NOMO-1 treated with DMSO at 0.1 percent for 48 hours (cell line): ENCODE results near the gene GOT1.

Experiments
- DNase-seq: peaks from one replicate; lab custom pipeline; 2025; ENCODE audit not compliant: unreplicated experiment; lab: John Stamatoyannopoulos, UW

Gene GOT1

GRCh38 chr10:99364125-99364524, 66.3 kb downstream of the GOT1 start:
- DNase-seq = no peak

GRCh38 chr10:99360934-99361333, 69.5 kb downstream of the GOT1 start:
- DNase-seq = no peak

- DNase-seq = no peak
Measured at GRCh38 chr10:99358101-99358500, 72.3 kb downstream of the GOT1 start.

GRCh38 chr10:99357691-99358090, 72.7 kb downstream of the GOT1 start:
- DNase-seq = no peak

- no peak for DNase-seq
Measured at GRCh38 chr10:99353182-99353581, 77.2 kb downstream of the GOT1 start.

GRCh38 chr10:99347672-99348071, 82.8 kb downstream of the GOT1 start:
- no peak for DNase-seq
